B cell (primary cell): ENCODE results near the gene KIF21A.

Experiments
- CTCF ChIP-seq: fragments of 200-600 bp; IDR thresholded peaks from one replicate; pipeline ENCODE4 v1.8.0; 2022; ENCODE audit warnings: antibody characterized with exemption, mild to moderate bottlenecking
- EZH2 ChIP-seq: IDR thresholded peaks from 2 replicates; pipeline ENCODE4 v1.6.1; 2012; ENCODE audit warnings: borderline replicate concordance, low read depth, mild to moderate bottlenecking, moderate library complexity, low read length; ENCODE audit not compliant: insufficient read depth, poor library complexity, severe bottlenecking

GRCh38 chr12:39403376-39403775, 39.5 kb downstream of the KIF21A start:
- no peak for TF ChIP-seq CTCF
- TF ChIP-seq EZH2: no peak
